ENCODE results near the gene NFYC.

DNA sequence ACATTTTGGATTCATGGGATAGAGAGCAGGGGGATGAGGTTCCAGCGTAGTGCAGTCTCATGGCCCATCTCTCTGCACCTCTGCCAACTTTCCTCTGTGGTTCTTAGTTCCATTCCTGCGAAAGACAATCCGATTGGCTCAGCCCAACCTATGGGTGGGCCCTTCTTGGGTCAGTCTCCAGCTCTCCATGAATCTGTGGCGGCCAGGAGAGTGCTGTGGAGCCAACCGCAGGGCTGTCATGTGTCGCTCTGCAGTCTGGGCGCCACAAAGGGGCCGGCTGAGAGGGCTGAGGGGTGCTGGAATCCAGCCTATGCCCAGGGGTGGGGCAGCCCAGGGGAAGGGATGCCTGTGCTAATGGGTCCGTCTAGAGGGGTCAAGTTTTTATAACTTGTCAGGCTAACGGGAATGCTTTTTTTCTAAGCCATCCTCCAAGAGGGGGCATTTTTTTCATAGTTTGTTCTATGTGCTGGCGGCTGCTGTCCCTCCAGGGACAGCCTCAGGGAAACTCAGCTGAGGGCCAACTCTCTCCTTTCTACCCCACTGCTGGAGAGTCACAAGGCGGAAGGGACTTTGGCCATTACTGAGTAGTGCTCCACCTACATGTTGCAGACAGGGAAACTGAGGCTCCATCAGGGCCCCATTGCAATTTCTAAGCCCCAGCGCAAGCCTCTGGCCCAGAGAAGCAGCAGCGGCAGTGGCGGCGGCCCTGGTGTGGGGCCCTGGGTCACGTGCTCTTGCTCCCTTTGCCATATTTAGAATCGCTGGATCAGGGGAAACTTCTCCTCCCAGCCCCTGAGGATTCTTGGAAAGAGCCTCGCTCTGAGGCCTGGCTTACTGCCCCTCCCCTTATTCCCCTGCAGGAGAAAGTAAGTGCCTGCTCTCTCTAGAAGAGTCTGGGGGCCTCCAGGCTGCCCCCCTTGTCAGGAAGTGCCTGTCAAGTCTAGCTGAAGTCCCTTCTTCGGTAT lies 115.5 kb downstream of the NFYC start:
- TF ChIP-seq, protein P1, sequence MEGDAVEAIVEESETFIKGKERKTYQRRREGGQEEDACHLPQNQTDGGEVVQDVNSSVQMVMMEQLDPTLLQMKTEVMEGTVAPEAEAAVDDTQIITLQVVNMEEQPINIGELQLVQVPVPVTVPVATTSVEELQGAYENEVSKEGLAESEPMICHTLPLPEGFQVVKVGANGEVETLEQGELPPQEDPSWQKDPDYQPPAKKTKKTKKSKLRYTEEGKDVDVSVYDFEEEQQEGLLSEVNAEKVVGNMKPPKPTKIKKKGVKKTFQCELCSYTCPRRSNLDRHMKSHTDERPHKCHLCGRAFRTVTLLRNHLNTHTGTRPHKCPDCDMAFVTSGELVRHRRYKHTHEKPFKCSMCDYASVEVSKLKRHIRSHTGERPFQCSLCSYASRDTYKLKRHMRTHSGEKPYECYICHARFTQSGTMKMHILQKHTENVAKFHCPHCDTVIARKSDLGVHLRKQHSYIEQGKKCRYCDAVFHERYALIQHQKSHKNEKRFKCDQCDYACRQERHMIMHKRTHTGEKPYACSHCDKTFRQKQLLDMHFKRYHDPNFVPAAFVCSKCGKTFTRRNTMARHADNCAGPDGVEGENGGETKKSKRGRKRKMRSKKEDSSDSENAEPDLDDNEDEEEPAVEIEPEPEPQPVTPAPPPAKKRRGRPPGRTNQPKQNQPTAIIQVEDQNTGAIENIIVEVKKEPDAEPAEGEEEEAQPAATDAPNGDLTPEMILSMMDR (IDR thresholded peaks at IDR 0.05 in 4 of 5, conservative IDR thresholded peaks at IDR 0.05 in 1 of 5): no peak
- TF ChIP-seq POLR2A (IDR thresholded peaks at IDR 0.05): no peak
